Activated CD4-positive, alpha-beta T cell treated with anti-CD3 and anti-CD28 coated beads, Interleukin-2, amount 50 U/mL, for 24 hours (primary cell): Measurements from ENCODE around the gene LIPJ.

Experiments used
- DNase-seq, 2 donors: peaks; one replicate each; pipeline ENCODE4 v3.0.0-alpha.2; 2020; ENCODE audit warnings: low read depth in 1 of 2, low spot score in 1 of 2

Gene LIPJ

GRCh38 chr10:88594482-88594881, 7.9 kb downstream of the LIPJ start:
- no peak for DNase-seq

GRCh38 chr10:88598055-88598454, 11.5 kb downstream of the LIPJ start:
- no peak for DNase-seq

- no peak for DNase-seq
These were observed 21.6 kb downstream of the LIPJ start for GRCh38 chr10:88608052-88608732.

- no peak for DNase-seq
These were observed 22.2 kb downstream of the LIPJ start for GRCh38 chr10:88608780-88609179.

- DNase-seq: no peak
These were observed 29.9 kb downstream of the LIPJ start for GRCh38 chr10:88616250-88616977.

GRCh38 chr10:88617772-88618300, 31.3 kb downstream of the LIPJ start:
- no peak for DNase-seq

GRCh38 chr10:88618496-88618895, 31.9 kb downstream of the LIPJ start:
- DNase-seq: no peak

- DNase-seq: no peak
These were observed 33.9 kb downstream of the LIPJ start for GRCh38 chr10:88620441-88620840.

- no peak for DNase-seq
These were observed 37.3 kb downstream of the LIPJ start for GRCh38 chr10:88623835-88624234.

GRCh38 chr10:88624840-88625239, 38.3 kb downstream of the LIPJ start:
- DNase-seq: no peak

- no peak for DNase-seq
These were observed 53.6 kb downstream of the LIPJ start for GRCh38 chr10:88640186-88640585.

GRCh38 chr10:88642209-88642608, 55.6 kb downstream of the LIPJ start:
- no peak for DNase-seq

GRCh38 chr10:88642963-88643362, 56.4 kb downstream of the LIPJ start:
- no peak for DNase-seq

GRCh38 chr10:88647061-88647615, 60.6 kb downstream of the LIPJ start:
- no peak for DNase-seq

- DNase-seq: no peak
These were observed 64.6 kb downstream of the LIPJ start for GRCh38 chr10:88651101-88651551.

GRCh38 chr10:88652616-88653015, 66.1 kb downstream of the LIPJ start:
- no peak for DNase-seq
